HG02571 (cell line): ENCODE results near the gene MUC12.
"Not testable (repeated sequence)": the region's sequence is repeated elsewhere in the genome, so short reads cannot be mapped to it uniquely, and the experiment has no call there.

Experiments used
- ATAC-seq: cut with Tn5 transposase; IDR thresholded peaks from one replicate; pipeline ENCODE4 v1.9.1; 2021; ENCODE audit warnings: mild to moderate bottlenecking, moderate library complexity; ENCODE audit not compliant: unreplicated experiment

Gene MUC12, protein sequence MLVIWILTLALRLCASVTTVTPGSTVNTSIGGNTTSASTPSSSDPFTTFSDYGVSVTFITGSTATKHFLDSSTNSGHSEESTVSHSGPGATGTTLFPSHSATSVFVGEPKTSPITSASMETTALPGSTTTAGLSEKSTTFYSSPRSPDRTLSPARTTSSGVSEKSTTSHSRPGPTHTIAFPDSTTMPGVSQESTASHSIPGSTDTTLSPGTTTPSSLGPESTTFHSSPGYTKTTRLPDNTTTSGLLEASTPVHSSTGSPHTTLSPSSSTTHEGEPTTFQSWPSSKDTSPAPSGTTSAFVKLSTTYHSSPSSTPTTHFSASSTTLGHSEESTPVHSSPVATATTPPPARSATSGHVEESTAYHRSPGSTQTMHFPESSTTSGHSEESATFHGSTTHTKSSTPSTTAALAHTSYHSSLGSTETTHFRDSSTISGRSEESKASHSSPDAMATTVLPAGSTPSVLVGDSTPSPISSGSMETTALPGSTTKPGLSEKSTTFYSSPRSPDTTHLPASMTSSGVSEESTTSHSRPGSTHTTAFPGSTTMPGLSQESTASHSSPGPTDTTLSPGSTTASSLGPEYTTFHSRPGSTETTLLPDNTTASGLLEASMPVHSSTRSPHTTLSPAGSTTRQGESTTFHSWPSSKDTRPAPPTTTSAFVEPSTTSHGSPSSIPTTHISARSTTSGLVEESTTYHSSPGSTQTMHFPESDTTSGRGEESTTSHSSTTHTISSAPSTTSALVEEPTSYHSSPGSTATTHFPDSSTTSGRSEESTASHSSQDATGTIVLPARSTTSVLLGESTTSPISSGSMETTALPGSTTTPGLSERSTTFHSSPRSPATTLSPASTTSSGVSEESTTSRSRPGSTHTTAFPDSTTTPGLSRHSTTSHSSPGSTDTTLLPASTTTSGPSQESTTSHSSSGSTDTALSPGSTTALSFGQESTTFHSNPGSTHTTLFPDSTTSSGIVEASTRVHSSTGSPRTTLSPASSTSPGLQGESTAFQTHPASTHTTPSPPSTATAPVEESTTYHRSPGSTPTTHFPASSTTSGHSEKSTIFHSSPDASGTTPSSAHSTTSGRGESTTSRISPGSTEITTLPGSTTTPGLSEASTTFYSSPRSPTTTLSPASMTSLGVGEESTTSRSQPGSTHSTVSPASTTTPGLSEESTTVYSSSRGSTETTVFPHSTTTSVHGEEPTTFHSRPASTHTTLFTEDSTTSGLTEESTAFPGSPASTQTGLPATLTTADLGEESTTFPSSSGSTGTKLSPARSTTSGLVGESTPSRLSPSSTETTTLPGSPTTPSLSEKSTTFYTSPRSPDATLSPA (N-terminal part only)

DNA sequence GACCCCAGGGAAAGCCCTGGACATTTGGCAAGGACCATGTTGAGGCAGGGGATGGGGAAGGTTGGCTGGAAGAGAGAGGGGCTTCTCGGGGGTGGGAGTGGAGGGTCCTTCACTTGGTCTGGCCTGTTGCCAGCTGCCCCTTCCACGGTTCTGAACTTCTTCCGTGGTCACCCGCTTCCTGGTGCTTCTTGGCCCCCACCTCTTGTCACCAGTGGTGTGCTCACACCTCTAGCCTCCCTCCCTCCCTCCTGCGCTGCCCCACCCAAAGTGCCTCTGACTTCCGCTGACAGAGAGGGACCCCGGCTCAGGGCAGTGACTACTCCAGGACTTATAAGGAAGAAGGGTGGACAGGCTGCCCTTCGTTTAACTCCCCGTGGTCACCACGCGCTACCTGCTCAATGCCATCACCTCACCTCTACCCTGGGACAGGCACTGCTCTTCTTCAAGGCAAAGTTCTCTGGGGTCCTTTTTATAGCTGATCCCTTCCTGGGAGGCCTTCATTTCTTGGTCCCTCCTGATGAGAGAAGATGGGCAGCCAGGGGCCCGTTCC, at the start of gene MUC12:
TSS of gene MUC12 (plus strand) at position 500 of the 550 bp plus-strand sequence. CDS start 58 bp downstream, outside the sequence.
- no peak for ATAC-seq

DNA sequence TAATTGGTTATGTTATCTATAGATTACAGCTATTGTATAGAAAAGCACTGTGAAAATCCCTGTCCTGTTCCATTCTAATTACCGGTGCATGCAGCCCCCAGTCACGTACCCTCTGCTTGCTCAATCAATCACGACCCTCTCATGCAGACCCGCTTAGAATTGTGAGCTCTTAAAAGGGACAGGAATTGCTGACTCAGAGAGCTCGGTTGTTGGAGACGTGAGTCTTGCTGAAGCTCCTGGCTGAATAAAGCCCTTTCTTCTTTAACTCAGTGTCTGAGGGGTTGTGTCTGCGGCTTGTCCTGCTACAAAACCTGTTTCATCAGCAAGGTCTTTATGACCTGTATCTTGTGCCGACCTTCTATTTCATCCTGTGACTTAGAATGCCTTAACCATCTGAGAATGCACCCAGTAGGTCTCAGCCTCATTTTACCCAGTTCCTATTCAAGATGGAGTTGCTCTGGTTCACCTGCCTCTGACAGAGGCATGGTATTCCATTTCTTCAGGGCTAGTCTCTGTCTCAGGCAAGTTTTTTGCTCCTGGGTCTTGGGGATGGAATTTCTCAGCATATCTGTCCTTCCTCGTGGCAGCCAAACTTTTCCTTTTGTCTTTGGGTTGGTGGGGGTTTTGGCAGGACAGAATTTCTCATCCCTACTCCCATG, 49.5 kb upstream of the MUC12 start:
- not testable (repeated sequence) for ATAC-seq

DNA sequence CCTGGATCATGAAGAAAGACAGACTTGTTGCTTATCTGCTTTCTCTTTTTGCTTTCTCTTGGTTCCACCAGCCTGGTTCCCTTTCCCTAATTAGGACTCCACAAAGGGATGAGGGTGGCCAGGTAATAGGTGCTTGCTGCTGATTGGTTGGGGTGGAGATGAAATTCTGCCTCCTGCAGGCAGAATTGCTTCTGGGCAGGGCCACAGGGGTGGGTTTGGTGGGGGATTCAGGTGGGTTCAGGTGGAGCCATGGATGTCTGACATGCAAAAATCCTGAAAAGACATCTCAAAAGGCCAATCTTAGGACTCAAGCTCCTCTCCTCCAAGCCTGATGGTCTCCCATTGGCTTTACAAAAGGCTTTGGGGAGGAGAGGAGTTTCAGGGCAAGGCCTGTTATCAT, 48.3 kb upstream of the MUC12 start:
- no peak for ATAC-seq

DNA sequence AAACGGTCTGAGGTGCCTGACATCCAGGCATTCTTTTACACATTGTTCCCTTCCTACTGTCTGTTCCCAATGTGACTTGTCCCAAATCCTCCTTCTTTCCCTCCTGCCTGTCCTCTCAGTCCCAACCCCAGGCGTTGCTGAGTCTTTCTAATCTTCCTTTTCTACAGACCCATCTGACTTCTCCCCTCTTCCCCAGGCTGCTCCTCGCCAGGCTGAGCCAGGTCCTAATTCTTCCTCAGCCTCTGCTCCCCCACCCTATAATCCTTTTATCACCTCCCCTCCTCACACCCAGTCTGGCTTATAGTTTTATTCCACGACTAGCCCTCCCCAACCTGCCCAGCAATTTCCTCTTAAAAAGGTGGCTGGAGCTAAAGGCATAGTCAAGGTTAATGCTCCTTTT, 45.7 kb upstream of the MUC12 start:
- ATAC-seq: not testable (repeated sequence)

DNA sequence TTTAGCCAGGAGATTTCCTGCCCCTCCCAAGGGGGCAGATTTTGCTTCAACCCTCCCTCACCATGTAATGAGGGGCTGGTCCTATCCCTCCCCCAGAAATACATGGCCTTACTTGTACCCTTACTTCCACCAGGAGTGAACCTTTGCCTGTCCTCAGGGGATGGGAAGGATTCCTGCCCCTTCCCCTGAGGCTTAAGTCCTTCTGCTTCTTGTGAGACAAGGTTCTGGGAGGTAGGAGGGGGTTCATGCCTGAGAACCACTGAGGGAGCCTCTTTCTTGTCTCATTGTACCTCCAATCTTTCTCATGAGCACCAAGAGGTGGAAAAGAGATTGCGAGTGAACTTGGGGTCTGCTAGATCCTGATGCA, 39.6 kb upstream of the MUC12 start:
- ATAC-seq: no peak

DNA sequence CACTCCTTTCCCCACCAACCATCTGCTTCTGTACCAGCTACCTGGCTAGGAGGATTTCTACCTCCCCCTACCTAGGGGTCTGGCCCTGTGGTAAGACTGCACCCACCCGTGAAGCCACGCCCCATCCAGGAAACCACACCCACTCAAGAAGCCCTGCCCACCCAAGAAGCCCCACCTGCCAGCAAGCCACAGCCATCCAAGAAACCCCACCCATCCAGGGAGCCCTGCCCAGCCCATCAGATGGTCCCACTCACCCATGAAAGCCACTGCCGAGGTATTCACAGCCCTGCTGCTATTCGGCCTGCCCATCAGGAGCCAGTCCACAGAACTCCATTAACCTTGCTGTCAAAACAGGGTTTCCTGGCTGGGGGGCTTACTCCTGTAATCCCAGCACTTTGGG, 35.6 kb upstream of the MUC12 start:
- ATAC-seq: no peak

DNA sequence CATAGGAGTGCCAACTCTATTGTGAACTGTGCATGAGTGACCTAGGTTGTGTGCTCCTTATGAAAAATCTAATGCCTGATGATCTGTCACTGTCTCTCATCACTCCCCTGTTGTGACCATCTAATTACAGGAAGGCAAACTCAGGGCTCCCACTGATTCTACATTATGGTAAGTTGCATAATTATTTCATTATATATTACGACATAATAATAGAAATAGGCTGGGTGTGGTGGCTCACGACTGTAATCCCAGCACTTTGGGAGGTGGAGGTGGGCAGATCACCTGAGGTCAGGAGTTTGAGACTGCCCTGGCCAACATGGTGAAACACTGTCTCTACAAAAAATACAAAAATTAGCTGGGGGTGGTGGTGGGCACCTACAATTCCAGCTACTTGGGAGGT, 34.0 kb upstream of the MUC12 start:
- not testable (repeated sequence) for ATAC-seq

DNA sequence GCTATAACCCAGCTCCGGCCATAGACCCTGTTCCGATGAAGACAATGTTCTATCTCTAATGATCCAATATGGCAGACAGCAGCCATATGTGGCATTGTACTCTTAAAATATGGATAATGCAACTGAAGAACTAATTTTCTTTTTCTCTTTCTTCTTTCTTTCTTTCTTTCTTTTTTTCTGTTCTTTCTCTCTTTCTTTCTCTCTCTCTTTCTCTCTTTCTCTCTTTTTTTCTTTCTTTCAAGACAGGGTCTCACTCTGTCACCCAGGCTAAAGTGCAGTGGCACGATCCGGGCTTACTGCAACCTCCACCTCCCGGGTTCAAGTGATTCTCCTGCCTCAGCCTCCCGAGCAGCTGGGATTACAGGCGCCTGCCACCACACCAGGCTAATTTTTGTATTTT, 33.2 kb upstream of the MUC12 start:
- not testable (repeated sequence) for ATAC-seq

DNA sequence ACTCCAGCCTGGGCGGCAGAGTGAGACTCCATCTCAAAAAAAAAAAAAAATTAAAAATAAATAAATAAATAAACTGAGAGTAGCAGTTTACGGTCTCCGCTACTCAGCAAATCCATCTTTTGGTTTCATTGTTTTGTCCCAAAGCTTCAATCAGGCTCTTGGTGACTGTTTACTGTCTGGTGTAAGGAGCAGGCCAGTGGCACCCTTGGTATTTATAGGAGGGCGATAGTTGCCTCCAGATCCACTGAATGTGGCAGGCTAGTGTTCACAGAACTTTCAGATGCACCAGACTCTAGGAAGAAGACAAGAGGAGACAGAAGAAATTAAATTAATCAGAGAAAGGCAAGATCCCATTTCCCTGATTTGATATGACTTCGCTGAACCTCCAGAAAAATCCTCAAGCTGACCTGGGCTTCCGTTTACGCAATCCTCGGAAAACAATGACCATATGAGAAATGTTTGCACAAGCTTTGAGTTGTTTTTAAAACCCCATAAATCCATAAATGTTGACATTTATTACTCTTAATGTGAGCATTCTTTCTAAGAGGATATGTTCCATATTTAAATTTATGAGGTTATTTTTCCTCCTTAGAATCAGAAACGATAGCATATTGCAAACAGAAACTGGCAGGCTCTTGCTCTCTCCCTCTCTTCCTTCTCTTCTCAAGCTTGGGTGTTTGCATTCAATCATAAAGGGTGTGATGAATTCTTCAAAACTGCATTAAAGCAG, 27.2 kb upstream of the MUC12 start:
- no peak for ATAC-seq

DNA sequence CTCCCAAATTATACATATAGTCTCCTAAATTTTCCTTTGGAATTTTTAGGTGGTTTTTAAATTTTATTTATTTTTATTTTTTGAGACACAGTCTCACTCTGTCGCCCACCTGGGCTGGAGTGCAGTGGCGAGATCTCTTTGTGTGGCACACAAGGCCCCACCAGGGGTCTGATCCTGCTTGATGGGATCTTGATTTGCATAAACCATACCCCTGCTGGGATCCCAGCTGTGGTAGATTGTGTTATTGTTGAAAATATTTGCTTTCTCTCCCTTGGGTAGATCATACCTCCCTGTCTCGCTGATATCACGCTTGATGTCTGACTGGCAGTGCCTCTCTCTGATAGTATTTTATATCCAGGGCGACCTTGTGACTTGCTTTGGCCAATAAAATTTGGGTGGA, 25.7 kb upstream of the MUC12 start:
- no peak for ATAC-seq

DNA sequence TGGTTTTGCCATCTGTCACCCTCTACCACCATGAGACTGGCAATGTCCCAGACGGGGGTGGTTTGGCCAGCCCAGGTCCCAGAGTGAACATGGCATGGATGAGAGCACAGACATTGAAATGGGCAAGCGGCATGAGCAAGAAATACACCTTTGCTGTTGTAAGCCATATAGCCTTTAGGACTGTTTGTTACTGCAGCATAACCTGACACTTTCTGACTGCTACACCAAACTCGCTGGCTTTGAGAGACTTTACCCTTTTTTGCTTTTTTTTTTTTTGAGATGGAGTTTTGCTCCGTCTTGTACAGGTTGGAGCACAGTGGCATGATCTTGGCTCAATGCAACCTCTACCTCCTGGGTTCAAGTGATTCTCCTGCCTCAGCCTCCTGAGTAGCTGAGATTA, 25.2 kb upstream of the MUC12 start:
- ATAC-seq: no peak

DNA sequence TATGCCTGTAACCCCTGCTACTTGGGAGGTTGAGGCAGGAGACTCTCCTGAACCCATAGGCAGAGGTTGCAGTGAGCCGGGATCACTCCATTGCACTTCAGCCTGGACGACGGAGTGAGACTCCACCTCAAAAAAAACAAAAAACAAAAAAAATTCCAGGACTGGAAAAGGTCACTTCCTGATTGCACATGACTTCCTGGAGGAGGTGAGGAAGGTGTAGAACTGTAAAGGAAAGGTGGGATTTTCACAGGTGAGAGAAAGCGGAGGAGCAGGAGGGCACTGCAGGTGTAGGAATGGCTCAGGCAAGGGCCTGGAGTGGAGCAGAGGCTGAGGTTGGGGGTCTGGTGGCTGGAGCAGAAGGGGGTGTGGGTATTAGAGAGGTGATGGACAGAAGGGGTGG, 23.3 kb upstream of the MUC12 start:
- ATAC-seq: no peak

DNA sequence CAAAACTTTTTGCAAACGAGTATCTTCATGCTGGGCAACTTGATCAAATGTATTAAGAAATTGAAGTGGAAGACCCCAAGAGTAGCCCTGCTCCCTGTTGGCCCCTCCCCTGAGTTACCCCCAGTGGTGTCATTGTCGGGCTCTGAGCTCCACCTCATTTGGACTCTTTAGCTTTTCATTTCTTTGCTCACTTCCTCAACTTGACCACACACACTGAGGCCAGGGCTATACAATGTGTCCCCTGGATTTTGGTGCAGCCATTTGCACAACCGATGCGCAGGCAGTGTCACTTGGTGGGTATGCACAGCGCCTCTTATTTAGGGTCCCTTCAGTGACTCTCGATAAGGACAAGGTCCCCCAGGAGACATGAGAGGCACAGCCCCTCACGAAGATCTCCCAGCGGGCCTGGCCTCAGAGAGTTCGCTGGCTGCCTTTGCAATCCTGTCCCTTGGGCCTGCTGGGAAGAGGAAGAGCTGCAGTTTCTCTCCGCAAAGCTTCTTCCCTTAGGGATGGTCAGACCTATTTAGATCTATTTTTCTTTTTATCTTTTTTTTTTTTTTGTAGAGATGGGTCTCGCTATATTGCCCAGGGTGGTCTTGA, 22.5 kb upstream of the MUC12 start:
- ATAC-seq: no peak

DNA sequence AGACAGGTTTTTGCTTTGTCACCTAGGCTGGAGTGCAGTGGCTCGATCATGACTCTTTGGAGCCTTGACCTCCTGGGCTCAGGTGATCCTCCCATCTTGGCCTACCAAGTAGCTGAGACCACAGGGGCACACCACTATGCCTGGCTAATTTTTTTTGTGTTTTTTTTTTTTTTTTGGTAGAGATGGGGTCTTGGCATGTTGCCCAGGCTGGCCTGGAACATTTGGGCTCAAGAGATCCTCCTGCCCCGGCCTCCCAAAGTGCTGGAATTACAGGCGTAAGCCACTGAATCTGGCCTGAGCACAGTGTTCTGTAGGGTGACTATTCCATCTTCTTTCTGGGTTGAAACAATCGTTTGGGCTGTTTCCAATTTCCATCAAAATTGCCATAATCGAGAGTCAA, 21.6 kb upstream of the MUC12 start:
- no peak for ATAC-seq

DNA sequence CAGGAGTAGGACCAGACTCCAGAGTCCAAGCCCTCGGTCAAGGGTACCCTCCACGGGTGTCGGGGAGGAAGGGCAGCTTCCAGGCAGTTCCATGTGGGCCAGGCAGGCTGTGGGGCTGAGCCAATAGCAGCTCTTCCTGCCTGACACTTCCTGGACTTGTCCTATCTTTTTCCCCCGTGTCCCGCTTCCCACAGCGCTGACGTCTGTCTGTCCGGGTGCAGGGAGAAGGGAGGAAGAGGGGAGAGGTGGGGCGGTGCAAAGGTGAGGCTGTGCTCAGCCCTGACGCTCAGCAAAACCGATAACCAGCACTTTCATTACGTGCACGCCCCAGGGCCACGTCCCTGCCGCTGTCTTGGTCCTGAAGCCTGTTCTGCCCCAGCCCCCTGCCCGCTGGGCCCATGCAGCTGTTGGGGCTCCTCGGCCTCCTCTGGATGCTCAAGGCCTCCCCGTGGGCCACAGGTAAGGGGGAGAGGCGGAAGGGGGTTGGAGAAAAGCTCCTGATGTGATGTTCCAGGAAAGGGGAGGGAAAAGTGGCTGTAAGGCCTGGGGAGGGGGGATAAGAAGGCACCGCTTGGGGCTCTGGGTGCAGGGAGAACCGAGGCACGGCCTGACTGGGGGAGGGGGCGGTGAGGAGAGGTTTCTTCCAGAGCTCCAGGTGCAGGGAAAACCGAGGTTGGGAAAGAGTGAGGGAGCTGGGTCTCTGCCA, 20.0 kb upstream of the MUC12 start, which contains the start of gene MUC3A:
TSS of gene MUC3A (plus strand) at position 308 of the 706 bp plus-strand sequence. CDS start at position 399, 91 bp downstream.
- no peak for ATAC-seq

DNA sequence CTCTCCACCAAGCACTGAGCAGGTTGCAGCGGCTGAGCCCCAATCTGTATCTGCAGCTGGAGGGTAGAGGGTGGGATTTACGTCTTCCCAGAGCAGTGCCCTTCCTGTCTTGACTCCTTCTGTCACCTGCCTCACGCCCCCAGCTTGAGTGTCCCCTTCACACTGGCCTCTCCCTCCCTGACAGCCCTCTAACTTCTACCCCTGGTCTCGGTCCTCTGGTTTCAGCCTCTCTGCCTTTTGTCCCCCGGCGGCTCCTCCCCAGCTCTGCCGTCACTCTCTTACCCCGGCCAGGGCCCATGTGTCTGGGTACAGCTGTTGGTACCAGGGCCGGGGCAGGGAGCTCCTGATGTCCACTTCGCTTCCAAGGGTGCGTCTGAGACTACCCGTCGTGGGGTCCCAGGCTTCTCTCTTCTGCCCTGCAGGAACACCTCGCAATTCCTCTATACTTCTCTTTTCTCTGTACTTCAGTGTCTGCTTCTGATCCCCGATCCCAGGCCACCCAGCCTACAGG, 19.4 kb upstream of the MUC12 start:
- no peak for ATAC-seq

DNA sequence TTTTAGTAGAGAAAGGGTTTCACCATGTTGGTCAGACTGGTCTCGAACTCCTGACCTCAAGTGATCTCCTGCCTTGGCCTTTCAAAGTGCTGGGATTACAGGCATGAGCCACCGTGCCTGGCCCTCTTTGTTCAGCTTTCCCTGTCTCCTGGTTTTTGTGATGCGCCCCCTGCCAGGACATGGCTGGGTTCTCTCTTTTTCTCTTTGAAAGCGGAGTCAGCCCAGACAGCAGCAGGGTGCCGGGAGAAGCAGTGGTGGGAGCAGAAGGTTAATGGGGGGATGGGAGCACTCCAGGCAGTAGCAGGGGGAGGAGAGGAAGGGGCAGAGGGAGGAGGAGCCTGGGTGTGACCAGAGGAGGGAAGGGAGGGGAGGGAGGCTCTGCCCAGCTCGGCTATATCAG, 18.2 kb upstream of the MUC12 start:
- ATAC-seq: no peak

DNA sequence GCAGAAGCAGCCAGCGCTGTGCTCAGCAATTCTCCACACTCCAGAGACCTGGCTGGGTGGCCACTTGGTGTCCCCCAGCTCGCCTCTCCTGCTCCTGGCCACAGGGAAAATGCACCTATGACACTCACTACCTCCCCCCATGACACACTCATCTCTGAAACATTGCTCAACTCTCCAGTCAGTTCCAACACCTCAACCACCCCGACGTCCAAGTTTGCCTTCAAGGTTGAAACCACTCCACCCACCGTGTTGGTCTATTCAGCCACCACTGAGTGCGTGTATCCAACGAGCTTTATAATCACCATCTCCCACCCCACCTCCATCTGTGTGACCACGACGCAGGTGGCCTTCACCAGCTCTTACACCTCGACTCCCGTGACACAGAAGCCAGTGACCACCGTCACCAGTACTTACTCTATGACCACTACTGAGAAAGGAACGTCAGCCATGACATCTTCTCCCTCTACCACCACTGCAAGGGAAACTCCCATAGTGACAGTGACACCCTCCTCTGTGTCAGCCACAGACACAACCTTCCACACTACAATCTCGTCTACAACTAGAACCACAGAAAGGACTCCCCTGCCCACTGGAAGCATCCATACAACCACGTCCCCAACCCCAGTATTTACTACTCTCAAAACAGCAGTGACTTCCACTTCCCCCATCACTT, 17.3 kb upstream of the MUC12 start:
- ATAC-seq: no peak
